Mucosa of descending colon (tissue), 3 donors: ENCODE data around the gene DPYD. TPM values are rescaled to one million over a fixed set of nuclear protein-coding genes. Genes with fewer than 3 reads are reported as not detected.

Source experiments
- ATAC-seq: fragments of 200-7000 bp; cut with Tn5 transposase; one replicate; pipeline ENCODE4 v1.9.1; 2020; ENCODE audit warnings: mild to moderate bottlenecking, moderate library complexity
- DNase-seq, 3 donors: peaks; one replicate each; pipeline ENCODE4 v3.0.0-alpha.2; 2020
- H3K36me3 ChIP-seq: fragments of 200-600 bp; one replicate; pipeline ENCODE4 v1.8.0; 2021; ENCODE audit warnings: low read depth, mild to moderate bottlenecking
- H3K4me1 ChIP-seq: fragments of 200-600 bp; one replicate; pipeline ENCODE4 v1.8.0; 2021; ENCODE audit warnings: low read depth, mild to moderate bottlenecking
- H3K4me3 ChIP-seq: fragments of 200-600 bp; one replicate; pipeline ENCODE4 v1.8.0; 2021; ENCODE audit warnings: mild to moderate bottlenecking
- H3K9me3 ChIP-seq: fragments of 200-600 bp; one replicate; pipeline ENCODE4 v1.8.0; 2021; ENCODE audit warnings: mild to moderate bottlenecking
- intact Hi-C, 2 donors: fragments of 100-400 bp; cut with DNase I in 1 of 2; cut with micrococcal nuclease in 1 of 2; formaldehyde crosslinking; loops; one replicate each; pipeline versions ENCODE4 v1.11.0 to v1.11.1; 2022; cut with DNase I, micrococcal nuclease
- total RNA-seq, 3 donors: library from RNA; stranded (reverse); fragmentation: NEBNext Ultra II Directional in 2 of 3; extraction: Animal tissue kit (Norgen Biotek cat#: 25700) in 2 of 3; gene quantifications; one replicate each; pipeline versions ENCODE4 v1.2.1 to v1.2.4, GENCODE V29; 2021 to 2023
- TF ChIP-seq, protein P1 (sequence below): fragments of 200-600 bp; IDR thresholded peaks from one replicate; pipeline ENCODE4 v1.8.0; 2022; ENCODE audit warnings: antibody characterized with exemption, mild to moderate bottlenecking
- donor health status: DM: no; HTN: no; CAD: no; lungs with moderate emphysema.
- donor health status: DM: no; HTN: no; CAD: no.
- donor health status: DM: no; HTN: yes; CAD: no.

The DPYD gene
- total RNA-seq, 3 donors from 2014 or later, result 13.8 to 33.3 (median 19.7) TPM

DNA sequence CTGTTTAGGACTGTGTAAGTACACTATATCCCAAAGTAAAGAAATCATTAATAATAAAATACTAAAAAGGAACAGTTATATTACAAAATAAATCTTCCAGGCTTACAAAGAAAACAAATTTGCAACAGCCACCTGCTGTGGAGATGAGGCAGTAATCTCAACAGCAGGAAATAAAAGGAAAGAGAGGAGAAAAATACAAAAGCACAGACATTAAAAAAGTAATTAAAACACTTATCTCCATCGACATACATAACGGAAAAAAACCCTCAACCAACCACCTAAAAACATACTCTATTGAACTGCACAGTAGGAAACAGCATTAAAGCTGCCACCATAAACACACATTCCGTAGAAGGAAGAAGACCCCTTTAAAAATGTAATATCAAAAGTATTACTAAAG is 317.6 kb downstream of the DPYD start:
- H3K4me1 ChIP-seq, result no peaks in the 10 kb centered on the region
- H3K36me3 ChIP-seq, result no peaks in the 10 kb centered on the region

DNA sequence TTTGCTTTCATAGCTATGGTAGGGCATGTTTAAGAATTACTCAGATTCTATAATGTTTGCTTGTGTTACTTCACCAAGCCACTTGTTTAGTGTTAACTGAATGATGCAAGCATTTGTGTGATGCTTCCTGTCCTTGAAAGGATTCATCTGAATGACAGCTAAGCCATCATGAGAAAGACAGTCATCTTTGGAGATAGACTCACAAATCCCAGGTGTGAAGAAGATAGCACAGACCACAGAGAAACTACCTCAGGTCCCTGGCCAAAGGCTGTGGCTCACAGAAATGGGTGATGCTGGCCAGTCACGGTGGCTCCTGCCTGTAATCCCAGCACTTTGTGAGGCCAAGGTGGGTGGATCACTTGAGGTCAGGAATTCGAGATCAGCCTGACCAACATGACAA is 321.4 kb downstream of the DPYD start:
- Histone ChIP-seq H3K36me3 (no peaks in the 10 kb centered on the region), H3K9me3 (no peaks in the 10 kb centered on the region), H3K4me3 (no peak overlapping the region), H3K4me1 (no peaks in the 10 kb centered on the region)
- DNase-seq (no peak), ATAC-seq (no peak)
- intact Hi-C loops, result no loop called here
- TF ChIP-seq, protein P1, sequence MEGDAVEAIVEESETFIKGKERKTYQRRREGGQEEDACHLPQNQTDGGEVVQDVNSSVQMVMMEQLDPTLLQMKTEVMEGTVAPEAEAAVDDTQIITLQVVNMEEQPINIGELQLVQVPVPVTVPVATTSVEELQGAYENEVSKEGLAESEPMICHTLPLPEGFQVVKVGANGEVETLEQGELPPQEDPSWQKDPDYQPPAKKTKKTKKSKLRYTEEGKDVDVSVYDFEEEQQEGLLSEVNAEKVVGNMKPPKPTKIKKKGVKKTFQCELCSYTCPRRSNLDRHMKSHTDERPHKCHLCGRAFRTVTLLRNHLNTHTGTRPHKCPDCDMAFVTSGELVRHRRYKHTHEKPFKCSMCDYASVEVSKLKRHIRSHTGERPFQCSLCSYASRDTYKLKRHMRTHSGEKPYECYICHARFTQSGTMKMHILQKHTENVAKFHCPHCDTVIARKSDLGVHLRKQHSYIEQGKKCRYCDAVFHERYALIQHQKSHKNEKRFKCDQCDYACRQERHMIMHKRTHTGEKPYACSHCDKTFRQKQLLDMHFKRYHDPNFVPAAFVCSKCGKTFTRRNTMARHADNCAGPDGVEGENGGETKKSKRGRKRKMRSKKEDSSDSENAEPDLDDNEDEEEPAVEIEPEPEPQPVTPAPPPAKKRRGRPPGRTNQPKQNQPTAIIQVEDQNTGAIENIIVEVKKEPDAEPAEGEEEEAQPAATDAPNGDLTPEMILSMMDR, result no peak

More for the DNA sequence above, 317.6 kb downstream of the DPYD start:
- intact Hi-C loops, result no loop called here
- Histone ChIP-seq H3K4me3 (no peak overlapping the region), H3K9me3 (no peaks in the 10 kb centered on the region)
- TF ChIP-seq, protein P1, result no peak
- DNase-seq, result no peak
- ATAC-seq, result no peak

GRCh38 chr1:97593192-97593591 is 327.6 kb downstream of the DPYD start:
- no peaks in the 10 kb centered on the region for H3K36me3 ChIP-seq
- ATAC-seq, result no peak
- no peak overlapping the region for H3K4me3 ChIP-seq
- intact Hi-C loops, result no loop called here
- TF ChIP-seq, protein P1, result no peak
- no peaks in the 10 kb centered on the region for H3K4me1 ChIP-seq
- DNase-seq, result no peak
- H3K9me3 ChIP-seq, result no peaks in the 10 kb centered on the region

GRCh38 chr1:97588772-97589171 is 332.1 kb downstream of the DPYD start:
- Histone ChIP-seq H3K36me3 (no peaks in the 10 kb centered on the region), H3K4me3 (no peak overlapping the region), H3K4me1 (no peaks in the 10 kb centered on the region), H3K9me3 (no peaks in the 10 kb centered on the region)
- intact Hi-C loops, result no loop called here
- DNase-seq, result no peak
- ATAC-seq, result no peak
- TF ChIP-seq, protein P1, result no peak

GRCh38 chr1:97581614-97582051 is 339.2 kb downstream of the DPYD start:
- TF ChIP-seq, protein P1, result no peak
- Histone ChIP-seq H3K4me1 (no peaks in the 10 kb centered on the region), H3K9me3 (no peaks in the 10 kb centered on the region), H3K36me3 (no peaks in the 10 kb centered on the region), H3K4me3 (no peak overlapping the region)
- DNase-seq (no peak), ATAC-seq (no peak)
- intact Hi-C loops, result no loop called here

DNA sequence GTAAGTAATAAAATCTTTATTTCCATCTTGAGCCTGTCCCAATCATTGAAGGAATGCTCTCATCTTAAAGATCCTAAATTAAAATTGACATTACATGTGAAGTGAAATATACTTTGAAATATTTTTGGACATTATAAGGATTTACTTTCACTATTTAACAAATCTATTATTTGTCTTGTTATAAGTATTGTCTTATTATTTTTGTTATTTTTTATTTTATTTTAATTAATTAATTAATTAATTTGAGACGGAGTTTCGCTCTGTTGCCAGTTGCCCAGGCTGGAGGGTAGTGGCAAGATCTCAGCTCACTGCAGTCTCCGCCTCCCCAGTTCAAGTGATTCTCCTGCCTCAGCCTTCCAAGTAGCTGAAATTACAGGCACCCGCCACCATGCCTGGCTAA is 343.2 kb downstream of the DPYD start:
- DNase-seq (no peak), ATAC-seq (no peak)
- intact Hi-C loops, result no loop called here
- Histone ChIP-seq H3K4me1 (no peaks in the 10 kb centered on the region), H3K4me3 (no peak overlapping the region), H3K36me3 (no peaks in the 10 kb centered on the region), H3K9me3 (no peaks in the 10 kb centered on the region)
- TF ChIP-seq, protein P1, result no peak
